Uterus (tissue), 4 donors: ENCODE data around the gene TANC2. TPM values are rescaled to one million over a fixed set of nuclear protein-coding genes. Genes with fewer than 3 reads are reported as not detected.

Experiments used
- DNase-seq, 2 donors: peaks; one replicate each; pipeline ENCODE4 v3.0.0-alpha.2; 2019 to 2020
- H3K27ac ChIP-seq, 2 donors: fragments of 200-600 bp; sonication (generic); 1 replicate in 1 of 2; 2 replicates in 1 of 2; pipeline ENCODE4 v1.5.1; 2016 to 2018
- H3K27me3 ChIP-seq, 2 donors: fragments of 200-600 bp; sonication (generic); one replicate each; pipeline ENCODE4 v1.5.1; 2018 to 2019; ENCODE audit warnings: control low read depth in 1 of 2
- H3K36me3 ChIP-seq, 2 donors: fragments of 200-600 bp; sonication (generic); one replicate each; pipeline ENCODE4 v1.5.1; 2019; ENCODE audit warnings: control low read depth in 1 of 2
- H3K4me1 ChIP-seq, 2 donors: fragments of 200-600 bp; sonication (generic); one replicate each; pipeline ENCODE4 v1.5.1; 2018 to 2019; ENCODE audit warnings: control low read depth in 1 of 2
- H3K4me3 ChIP-seq, 2 donors: fragments of 200-600 bp; sonication (generic); 1 replicate in 1 of 2; 2 replicates in 1 of 2; pipeline ENCODE4 v1.5.1; 2018 to 2019; ENCODE audit warnings: mild to moderate bottlenecking in 1 of 2
- H3K9me3 ChIP-seq, 2 donors: fragments of 200-600 bp; sonication (generic); one replicate each; pipeline ENCODE4 v1.5.1; 2019; ENCODE audit warnings: control low read depth in 1 of 2
- CTCF ChIP-seq, 4 experiments: fragments of 200-600 bp in 2 of 4; fragments of 450-650 bp in 2 of 4; sonication (generic) in 2 of 4; IDR thresholded peaks; one replicate each; pipeline ENCODE4 v1.5.1; 2016 to 2019; ENCODE audit warnings: antibody characterized with exemption in 4 of 4, mild to moderate bottlenecking in 2 of 4, moderate library complexity in 1 of 4
- POLR2A ChIP-seq, 2 donors: fragments of 450-650 bp; IDR thresholded peaks; one replicate each; pipeline ENCODE4 v1.6.1; 2016; ENCODE audit warnings: antibody characterized with exemption in 2 of 2, mild to moderate bottlenecking in 1 of 2, moderate library complexity in 1 of 2
- intact Hi-C: fragments of 100-400 bp; cut with DNase I; formaldehyde crosslinking; loops from one replicate; pipeline ENCODE4 v1.15.1; 2023; ENCODE audit warnings: low total_unique reads
- total RNA-seq, 4 donors: library from RNA; depleted of rRNA in 3 of 4; stranded (reverse); fragments of >200 nt in 3 of 4; gene quantifications; one replicate each; pipeline versions ENCODE4 v1.1.0 to v1.2.4, GENCODE V29; 2014 to 2023
- donor health status: DM: yes; HTN: yes; CAD: no.

The TANC2 gene
- total RNA-seq, 4 donors from 2014 or later = 7.9 to 48.8 (median 25.1) TPM

- TF ChIP-seq CTCF (IDR thresholded peaks at IDR 0.05) (no peak), POLR2A (IDR thresholded peaks at IDR 0.05) (no peak)
- intact Hi-C loops = loop anchor here (10.0 kb wide), 1 partner anchor 258 kb away; no protein-coding TSS in a partner anchor
- no peak for DNase-seq
- no peaks in the 10 kb centered on the region for H3K36me3 ChIP-seq
- no peaks in the 10 kb centered on the region for H3K27me3 ChIP-seq
- H3K9me3 ChIP-seq = no peaks in the 10 kb centered on the region
- H3K27ac ChIP-seq = no peak overlapping the region
- H3K4me1 ChIP-seq = no peaks in the 10 kb centered on the region
- no peak overlapping the region for H3K4me3 ChIP-seq
Measured at GRCh38 chr17:62963296-62963695, 2.7 kb upstream of the TANC2 start.

GRCh38 chr17:62964506-62964905 is 1.5 kb upstream of the TANC2 start:
- Histone ChIP-seq H3K27me3 (no peaks in the 10 kb centered on the region), H3K9me3 (no peaks in the 10 kb centered on the region), H3K4me3 (no peak overlapping the region), H3K36me3 (no peaks in the 10 kb centered on the region), H3K27ac (peak overlapping the region in 1 of 2 donors; percentile 83), H3K4me1 (no peaks in the 10 kb centered on the region)
- no peak for TF ChIP-seq CTCF (IDR thresholded peaks at IDR 0.05)
- TF ChIP-seq POLR2A (IDR thresholded peaks at IDR 0.05) = no peak
- no peak for DNase-seq
- intact Hi-C loops = loop anchor here (10.0 kb wide), 1 partner anchor 260 kb away; no protein-coding TSS in a partner anchor

- intact Hi-C loops = loop anchor here (10.0 kb wide), 1 partner anchor 260 kb away; no protein-coding TSS in a partner anchor
- peak overlapping the region; percentile 38 to 94 for H3K4me3 ChIP-seq
- H3K36me3 ChIP-seq = no peaks in the 10 kb centered on the region
- H3K27ac ChIP-seq = peak overlapping the region; percentile 83 to 89
- TF ChIP-seq CTCF (IDR thresholded peaks at IDR 0.05) = no peak
- no peak for TF ChIP-seq POLR2A (IDR thresholded peaks at IDR 0.05)
- no peaks in the 10 kb centered on the region for H3K4me1 ChIP-seq
- no peak for DNase-seq
- H3K27me3 ChIP-seq = no peaks in the 10 kb centered on the region
- H3K9me3 ChIP-seq = no peaks in the 10 kb centered on the region
Measured at GRCh38 chr17:62965174-62965685, 805 bp upstream of the TANC2 start.

GRCh38 chr17:62966426-62967204 is 580 bp downstream of the TANC2 start:
- Histone ChIP-seq H3K4me1 (no peaks in the 10 kb centered on the region), H3K27ac (peak overlapping the region; percentile 83 to 84), H3K4me3 (peak overlapping the region; percentile 93 to 94), H3K36me3 (no peaks in the 10 kb centered on the region), H3K27me3 (no peaks in the 10 kb centered on the region), H3K9me3 (no peaks in the 10 kb centered on the region)
- DNase-seq = peak; percentile 28 to 54
- intact Hi-C loops = loop anchor here (10.0 kb wide), 1 partner anchor 262 kb away; no protein-coding TSS in a partner anchor
- TF ChIP-seq CTCF (IDR thresholded peaks at IDR 0.05) (no peak), POLR2A (IDR thresholded peaks at IDR 0.05) (peak in 1 of 2 donors; percentile 5)

GRCh38 chr17:62967205-62967529 is 1.1 kb downstream of the TANC2 start:
- intact Hi-C loops = loop anchor here (10.0 kb wide), 1 partner anchor 262 kb away; no protein-coding TSS in a partner anchor
- Histone ChIP-seq H3K4me1 (no peaks in the 10 kb centered on the region), H3K36me3 (no peaks in the 10 kb centered on the region), H3K4me3 (peak overlapping the region; percentile 93 to 94), H3K27ac (peak overlapping the region in 1 of 2 donors; percentile 83), H3K9me3 (no peaks in the 10 kb centered on the region), H3K27me3 (no peaks in the 10 kb centered on the region)
- DNase-seq = no peak
- TF ChIP-seq POLR2A (IDR thresholded peaks at IDR 0.05) (no peak), CTCF (IDR thresholded peaks at IDR 0.05) (no peak)
